Stimulated activated CD4-positive, alpha-beta T cell treated with anti-CD3 and anti-CD28 coated beads, Interleukin-15, amount 100 ng/mL, for 24 hours (primary cell): ENCODE measurements around the gene UQCRH.
"Not testable (repeated sequence)": the region's sequence is repeated elsewhere in the genome, so short reads cannot be mapped to it uniquely, and the experiment has no call there.

ENCODE experiments used
- DNase-seq: peaks from one replicate; pipeline ENCODE4 v3.0.0-alpha.2; 2020

The UQCRH gene

GRCh38 chr1:46300673-46301405 lies 2.7 kb upstream of the UQCRH start:
- no peak for DNase-seq

- DNase-seq: no peak
Observed at GRCh38 chr1:46301406-46301807, 2.1 kb upstream of the UQCRH start.

DNA sequence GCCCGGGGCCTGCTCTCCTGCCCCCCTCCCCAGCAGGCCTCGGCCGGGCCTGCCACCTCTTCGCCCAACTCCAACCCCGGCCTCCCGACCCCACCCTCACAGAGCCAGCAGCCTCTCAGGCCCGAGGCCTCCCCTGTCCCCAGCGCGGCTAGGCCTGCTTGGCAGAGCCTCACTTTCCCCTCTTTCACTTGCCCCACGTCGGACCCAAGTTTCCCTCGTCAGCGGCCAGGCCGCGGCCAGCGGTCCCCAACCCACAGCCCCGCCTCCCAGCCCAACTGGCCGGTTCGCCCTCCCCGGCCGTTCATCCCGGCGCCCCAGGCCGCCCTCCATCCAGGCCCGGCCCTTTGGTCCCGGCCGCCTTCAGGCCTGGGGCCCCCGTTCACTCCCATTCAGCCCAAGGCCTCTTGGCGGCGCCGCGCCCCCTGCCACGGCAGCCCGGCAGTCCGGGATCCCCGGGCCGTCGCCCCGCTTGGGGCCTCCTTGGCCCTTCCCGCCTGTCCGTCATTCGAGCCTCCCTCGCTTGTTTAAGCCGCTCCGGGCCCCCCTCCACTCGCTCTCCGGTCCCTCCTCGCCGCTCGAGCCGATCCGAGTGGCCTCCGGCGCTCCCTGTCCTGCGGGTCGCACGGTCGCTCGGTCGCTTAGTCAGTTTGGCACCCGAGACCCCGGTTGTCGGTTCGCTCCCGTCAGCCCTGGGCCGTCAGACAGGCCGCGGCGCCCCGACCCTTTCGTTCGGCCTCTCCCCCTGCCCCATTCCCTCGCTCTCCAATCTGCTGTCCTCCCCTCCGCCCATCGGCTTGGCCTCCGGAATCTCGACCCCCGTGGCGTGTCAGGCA lies 1.5 kb upstream of the UQCRH start:
- DNase-seq: peak; percentile 69

GRCh38 chr1:46302641-46303037 lies 859 bp upstream of the UQCRH start:
- peak; percentile 43 for DNase-seq

GRCh38 chr1:46303872-46304326 lies 401 bp downstream of the UQCRH start:
- no peak for DNase-seq

GRCh38 chr1:46306159-46306530 lies 2.6 kb downstream of the UQCRH start:
- no peak for DNase-seq

GRCh38 chr1:46309401-46310159 lies 6.1 kb downstream of the UQCRH start:
- DNase-seq: no peak

DNA sequence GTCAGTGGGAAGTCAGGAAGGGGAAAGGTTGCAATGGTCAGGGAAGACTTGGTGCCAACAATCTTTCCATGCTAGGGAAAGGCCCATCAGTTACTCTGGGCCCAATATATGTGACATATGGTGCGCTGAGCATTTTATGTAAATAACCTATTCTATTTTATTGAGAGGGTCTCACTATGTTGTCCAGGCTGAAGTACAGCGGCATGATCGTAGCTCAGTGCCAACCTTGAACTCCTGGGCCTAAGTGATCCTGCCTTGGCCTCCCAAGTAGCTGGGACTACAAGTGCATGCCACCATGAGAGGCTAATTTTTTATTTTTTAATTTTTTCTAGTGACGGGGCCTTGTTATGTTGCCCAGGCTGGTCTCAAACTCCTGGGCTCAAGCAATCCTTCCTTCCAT lies 6.8 kb downstream of the UQCRH start:
- no peak for DNase-seq

GRCh38 chr1:46315669-46316403 lies 12.3 kb downstream of the UQCRH start:
- DNase-seq: no peak

DNA sequence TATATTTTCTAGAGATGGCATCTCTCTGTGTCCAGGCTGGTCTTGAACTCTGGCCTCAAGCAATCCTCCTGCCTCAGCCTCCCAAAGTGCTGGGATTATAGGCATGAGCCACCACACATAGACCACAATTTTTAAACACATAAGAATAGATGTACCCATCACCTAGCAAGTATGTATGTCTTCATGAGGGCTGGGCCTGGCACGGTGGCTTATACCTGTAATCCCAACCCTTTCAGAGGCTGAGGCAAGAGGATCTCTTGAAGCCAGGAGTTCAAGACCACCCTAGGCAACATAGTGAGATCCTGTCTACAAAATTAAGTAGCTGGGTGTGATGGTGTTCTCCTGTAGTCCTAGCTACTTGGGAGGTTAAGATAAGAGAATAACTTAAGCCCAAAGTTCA lies 13.8 kb downstream of the UQCRH start:
- DNase-seq: no peak

DNA sequence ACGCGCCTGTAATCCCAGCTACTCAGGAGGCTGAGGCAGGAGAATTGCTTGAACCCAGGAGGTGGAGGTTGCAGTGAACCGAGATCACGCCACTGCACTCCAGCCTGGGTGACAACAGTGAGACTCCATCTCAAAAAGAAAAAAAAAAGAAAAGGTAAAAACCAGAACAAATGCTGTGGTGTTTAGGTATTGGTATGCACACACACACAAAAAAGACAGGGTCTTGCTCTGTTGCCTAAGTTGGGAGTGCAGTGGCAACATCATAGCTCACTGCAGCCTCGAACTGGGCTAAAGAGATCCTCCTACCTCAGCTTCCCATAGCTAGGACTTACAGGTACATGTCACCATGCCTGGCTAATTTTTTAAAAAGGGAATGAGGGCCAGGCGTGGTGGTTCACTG lies 15.8 kb downstream of the UQCRH start:
- not testable (repeated sequence) for DNase-seq

DNA sequence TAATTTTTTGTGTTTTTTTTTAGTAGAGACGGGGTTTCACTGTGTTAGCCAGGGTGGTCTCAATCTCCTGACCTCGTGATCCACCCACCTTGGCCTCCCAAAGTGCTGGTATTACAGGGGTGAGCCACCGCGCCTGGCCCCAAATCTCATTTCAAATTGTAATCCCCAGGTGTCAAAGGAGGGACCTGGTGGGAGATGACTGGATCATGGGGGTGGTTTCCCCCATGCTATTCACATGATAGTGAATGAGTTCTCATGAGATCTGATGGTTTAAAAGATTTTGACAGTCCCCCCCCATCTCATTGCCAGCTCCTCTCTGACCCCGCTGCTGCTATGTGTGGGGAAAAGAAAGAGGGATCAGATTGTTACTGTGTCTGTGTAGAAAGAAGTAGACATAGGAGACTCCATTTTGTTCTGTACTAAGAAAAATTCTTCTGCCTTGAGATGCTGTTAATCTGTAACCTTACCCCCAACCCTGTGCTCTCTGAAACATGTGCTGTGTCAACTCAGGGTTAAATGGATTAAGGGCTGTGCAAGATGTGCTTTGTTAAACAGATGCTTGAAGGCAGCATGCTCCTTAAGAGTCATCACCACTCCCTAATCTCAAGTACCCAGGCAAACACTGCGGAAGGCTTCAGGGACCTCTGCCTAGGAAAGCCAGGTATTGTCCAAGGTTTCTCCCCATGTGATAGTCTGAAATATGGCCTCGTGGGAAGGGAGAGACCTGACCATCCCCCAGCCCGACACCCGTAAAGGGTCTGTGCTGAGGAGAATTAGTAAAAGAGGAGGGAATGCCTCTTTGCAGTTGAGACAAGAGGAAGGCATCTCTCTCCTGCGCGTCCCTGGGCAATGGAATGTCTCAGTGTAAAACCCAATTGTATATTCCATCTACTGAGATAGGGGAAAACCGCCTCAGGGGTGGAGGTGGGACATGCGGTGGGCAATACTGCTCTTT lies 16.7 kb downstream of the UQCRH start:
- DNase-seq: not testable (repeated sequence)

- not testable (repeated sequence) for DNase-seq
Observed at GRCh38 chr1:46322191-46322590, 18.7 kb downstream of the UQCRH start.

- DNase-seq: not testable (repeated sequence)
Observed at GRCh38 chr1:46325285-46326076, 22.0 kb downstream of the UQCRH start.

DNA sequence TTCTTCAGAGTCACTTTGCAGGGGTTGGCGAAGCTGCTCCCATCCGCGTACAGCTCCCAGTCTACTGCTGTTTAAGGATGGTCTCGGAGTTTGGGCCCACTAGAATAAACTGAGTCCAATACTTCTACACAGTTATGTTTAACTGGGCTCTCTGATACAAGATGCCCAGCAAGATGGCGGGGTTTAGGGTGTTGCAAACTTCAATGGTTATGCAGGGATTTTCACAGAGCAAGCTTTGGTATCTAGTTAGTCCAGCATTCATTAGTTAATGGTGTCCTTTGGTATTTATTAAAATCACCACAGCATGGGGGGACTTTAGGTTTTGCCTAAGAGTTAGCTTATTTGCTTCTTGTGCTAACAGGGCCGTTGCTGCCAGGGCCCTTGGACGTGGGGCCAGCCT lies 24.7 kb downstream of the UQCRH start:
- not testable (repeated sequence) for DNase-seq

- DNase-seq: not testable (repeated sequence)
Observed at GRCh38 chr1:46329807-46330206, 26.3 kb downstream of the UQCRH start.

DNA sequence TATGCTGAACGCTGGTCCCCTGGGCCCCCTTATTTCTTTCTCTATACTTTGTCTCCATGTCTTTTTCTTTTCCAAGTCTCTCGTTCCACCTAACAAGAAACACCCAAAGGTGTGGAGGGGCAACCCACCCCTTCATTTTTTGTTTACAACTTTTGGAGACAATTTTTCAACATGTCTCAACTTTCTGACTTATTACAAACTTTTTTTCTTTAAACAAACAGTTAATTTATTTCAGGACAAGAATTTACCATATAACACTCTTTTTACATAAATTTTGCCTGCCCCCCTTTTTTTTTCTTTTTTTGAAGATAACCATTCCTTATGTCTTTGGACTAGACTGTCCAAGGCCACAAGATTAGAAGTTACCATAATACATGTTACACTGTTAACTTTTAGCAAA lies 26.9 kb downstream of the UQCRH start:
- not testable (repeated sequence) for DNase-seq

- not testable (repeated sequence) for DNase-seq
Observed at GRCh38 chr1:46331786-46332540, 28.5 kb downstream of the UQCRH start.

GRCh38 chr1:46333300-46334029 lies 30.0 kb downstream of the UQCRH start:
- no peak for DNase-seq
